ENCODE results near the gene EPHB2.

Gene EPHB2

DNA sequence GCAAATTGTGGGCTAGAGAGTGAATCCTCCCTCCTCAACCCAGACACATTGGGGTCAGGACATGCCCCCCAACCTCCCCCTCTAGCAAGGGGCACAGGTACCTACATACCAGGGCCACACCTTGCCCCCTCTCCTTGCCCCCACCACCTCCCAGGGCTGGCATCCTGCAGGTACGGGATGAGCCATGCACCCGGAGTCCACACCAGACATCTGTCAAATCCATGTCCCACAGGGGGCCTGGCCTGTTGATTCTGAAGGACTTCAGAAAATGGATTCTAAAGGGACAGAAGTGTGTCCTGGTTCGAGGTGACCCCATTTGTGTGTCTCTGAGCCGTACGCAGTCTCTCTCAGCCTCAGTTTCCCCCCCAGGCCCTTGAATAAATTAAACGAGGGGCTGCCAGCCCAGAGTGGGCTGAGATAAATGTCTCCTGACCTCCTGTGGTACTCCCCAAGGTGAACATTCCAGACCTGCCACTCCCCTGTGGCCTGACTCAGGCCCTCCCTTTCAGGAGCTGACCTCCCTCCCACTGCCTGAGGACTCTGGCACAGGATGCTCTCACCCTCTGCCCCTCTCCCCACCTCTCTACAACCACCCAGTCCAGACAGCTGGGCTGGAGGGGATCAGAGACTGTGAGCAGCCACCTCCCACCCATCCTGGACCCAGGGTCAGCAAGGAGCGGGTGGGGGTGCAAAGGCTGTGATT lies 94.5 kb downstream of the EPHB2 start:
- no peak for DNase-seq

DNA sequence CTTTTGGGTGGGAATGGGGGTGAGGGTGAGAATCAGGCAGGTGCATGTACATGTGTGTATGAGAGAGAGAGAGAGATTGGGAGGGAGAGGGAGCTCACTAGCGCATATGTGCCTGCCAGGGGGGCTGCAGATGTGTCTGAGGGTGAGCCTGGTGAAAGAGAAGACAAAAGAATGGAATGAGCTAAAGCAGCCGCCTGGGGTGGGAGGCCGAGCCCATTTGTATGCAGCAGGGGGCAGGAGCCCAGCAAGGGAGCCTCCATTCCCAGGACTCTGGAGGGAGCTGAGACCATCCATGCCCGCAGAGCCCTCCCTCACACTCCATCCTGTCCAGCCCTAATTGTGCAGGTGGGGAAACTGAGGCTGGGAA lies 95.0 kb downstream of the EPHB2 start:
- DNase-seq: no peak

DNA sequence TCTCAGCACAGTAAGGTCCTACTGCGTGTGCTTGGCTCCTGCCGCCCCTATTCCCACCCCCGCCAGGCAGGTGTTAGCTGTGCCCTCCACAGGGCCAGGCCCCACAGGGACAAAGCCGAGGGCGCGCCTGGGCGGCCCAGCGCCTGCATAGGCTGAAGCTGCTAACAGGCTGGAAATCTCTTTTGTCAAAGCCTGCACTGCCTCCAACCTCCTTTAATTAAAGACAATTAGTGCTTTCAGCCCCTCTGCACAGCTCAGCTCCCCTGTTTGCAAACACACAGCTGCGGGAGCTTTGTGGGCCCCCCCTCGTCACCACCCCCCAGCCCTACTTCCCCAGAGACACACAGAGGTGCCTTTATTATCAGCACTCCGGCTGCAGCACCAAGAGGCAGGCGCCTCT lies 95.9 kb downstream of the EPHB2 start:
- DNase-seq: no peak

DNA sequence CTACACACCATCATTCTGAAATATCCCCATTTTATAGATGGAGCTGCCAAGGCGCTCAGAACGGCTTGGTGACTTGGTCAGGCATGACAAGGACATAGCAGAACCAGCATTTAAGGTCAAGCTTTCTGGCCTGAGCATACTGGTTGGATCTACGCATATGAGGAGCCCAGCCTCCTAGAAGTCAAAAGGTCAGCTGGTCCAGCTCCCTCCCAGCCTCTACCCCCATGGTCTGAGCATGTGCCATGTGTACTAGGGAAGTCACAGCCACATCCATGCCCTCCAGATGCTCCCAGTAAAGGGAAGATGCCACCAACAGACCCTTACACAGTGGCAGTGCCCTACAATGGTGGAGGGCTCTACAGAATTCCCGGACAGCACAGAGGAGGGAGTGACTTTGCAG lies 96.7 kb downstream of the EPHB2 start:
- no peak for DNase-seq

DNA sequence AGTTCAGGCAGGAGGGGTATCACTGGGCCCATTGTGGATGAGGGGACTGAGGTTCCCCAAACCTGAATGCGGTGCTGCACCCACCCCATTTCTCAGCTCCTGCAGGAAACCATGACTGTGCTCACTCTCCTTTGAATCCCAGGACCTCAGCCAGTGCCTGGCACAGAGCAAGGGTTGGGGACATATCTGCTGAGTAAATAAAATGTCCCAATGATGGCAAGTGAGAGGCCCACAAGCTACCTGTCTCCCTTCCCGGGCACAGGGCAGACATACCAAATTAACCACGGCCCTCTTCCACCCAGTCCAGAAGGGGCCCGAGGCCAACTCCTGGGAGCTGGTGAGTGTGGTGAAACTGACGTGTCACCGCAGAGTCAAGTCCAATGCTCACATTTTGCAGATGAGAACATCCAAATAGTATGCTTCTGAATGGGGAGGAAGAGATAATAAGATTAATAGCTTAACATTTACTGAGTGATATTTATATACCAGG lies 97.6 kb downstream of the EPHB2 start:
- no peak for DNase-seq

DNA sequence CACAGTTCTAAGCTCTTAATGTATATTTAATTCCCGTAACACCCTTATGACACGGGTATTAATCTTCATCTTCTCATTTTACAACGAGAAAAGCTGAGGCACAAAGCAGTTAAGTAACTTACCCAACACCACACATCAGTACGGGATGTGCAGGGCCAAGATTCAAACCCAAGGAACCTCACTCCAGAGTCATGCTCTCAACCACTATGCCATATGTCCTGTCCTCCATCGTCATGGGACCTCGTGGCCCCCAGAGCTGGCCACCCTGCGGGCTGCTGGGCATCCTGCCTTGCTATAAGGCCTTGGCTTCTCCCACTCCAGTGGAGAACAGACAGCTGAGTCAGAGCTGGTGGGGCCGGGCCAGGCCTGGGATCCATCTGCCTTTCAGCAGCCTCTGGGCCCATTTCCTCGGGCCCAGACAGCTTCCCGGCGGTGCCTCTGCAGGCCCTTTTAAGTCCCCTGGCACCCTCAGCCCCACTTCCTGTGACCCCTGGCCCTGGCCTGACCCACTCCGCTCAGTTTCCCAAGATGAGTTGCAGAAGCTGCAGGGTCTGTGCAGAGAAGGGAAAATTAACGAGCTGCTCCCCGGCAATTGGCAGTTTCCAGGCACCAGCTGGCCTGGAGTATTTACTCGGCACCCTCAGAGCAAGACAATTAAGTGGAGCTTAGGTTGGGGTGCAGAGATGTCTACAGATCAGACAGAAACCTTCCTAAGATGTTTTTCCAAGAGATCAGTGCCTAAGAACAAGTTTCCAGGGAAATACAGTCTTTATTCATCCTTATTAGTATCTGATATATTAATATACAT lies 98.2 kb downstream of the EPHB2 start:
- DNase-seq: no peak

DNA sequence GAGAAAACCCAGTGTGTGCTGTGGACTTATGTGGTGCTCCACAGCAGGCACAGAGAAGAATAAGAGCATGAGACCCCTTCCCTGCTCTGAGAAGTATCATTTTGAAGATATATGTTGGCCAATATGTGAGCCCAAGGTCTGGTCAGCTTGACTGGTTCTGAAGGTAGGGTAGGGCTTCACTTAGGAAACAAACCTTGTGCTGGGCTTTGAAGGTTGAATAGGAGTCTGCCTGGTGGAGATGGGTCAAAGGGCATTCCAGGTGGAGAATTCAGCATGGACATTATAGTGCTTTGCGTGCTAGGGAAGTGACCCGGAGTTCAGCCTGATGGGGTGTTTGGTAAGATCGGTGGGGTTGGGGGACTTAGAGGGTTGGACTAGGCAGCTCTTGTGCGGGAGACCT lies 99.1 kb downstream of the EPHB2 start:
- no peak for DNase-seq

DNA sequence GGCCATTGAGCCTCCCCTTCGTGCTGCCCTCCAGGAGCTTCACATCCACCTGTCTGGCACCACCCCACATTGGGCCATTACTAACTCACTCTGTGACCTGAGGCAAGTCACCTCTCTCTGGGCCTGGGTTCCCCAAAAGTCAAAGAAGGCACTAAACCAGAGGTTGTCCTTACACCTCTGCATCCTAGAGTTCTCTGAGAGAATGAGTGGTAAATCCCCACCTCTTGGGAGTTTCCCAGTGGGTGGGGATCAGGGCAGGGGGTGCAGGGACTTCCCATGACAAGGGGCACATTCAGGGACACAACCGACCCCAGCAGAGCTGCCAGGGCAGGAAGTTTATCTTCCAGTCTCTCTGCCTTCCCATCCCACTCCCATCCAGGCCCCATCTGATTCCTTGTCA lies 99.7 kb downstream of the EPHB2 start:
- DNase-seq: no peak

DNA sequence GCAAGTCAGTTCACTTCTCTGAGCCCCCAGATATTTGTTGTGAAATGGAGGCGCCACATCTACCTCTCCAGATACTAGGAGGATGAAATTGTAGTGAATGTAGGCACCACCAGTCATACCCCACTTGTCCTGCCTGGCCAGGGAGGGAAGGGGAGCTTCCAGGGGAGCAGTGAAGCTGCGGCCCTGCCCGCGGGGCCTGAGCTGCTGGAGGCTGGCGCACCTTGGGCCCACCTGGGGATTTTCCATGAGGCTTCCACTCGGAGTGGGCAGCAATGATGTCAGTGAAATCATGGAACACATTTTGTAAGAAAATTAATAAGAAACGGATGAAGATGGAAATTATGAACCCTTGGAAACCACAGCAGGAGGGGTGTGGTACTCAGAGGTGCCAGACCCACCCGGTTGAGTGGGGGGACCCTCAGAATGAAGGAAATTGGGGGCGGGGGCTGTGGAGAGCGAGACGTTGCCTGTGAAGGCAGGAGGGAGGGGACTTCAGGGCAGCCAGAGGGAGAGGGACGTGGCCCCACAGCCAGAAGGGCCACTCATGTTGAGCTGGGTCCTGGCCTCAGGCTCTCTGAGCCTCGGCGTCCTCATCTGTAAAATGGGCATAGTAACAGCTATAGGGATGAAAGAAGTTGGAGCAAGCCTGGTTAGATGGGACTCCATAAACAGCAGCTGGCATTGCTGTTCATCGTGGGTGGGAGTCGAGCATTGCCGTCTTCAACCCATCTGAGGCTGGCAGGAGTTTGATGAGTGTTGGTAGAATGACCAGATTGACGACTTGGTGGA lies 101.6 kb downstream of the EPHB2 start:
- DNase-seq: no peak

DNA sequence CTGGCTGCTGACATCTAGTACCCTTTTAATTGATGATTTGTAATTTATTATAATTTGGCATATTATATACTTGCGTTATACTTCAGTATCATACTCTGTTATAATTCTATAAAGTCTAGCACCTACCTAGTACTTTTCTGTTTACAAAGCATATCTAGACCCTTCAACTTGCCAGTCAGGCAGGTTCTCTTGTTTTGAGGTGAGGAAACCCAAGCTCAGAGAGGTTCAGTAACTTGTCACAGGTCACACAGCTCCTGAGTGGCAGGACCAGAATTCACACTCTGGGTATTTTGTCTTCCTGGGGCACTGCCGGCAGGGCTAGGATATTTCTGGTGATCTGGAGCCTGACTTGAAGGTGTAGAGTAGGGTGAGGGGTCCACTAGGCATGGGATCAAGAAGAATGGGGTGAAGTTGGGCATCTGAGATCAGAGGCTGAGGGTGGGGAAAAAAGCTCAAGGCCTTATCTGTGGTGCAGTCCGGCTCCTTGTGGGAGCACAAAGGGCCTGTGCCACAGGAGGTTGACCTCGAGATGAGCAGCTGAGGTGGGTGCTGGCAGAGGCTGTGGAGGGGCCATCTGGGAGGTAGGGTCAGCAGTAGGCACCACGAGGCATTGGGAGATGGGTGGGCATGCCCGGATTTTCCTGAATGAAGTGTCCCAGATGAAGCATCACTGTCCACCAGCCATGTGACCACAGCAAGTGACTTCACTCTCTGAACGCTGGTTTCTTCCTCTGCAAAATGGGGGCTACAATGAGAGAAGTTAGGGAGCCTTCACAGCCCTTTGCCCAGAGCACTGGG lies 102.6 kb downstream of the EPHB2 start:
- no peak for DNase-seq

DNA sequence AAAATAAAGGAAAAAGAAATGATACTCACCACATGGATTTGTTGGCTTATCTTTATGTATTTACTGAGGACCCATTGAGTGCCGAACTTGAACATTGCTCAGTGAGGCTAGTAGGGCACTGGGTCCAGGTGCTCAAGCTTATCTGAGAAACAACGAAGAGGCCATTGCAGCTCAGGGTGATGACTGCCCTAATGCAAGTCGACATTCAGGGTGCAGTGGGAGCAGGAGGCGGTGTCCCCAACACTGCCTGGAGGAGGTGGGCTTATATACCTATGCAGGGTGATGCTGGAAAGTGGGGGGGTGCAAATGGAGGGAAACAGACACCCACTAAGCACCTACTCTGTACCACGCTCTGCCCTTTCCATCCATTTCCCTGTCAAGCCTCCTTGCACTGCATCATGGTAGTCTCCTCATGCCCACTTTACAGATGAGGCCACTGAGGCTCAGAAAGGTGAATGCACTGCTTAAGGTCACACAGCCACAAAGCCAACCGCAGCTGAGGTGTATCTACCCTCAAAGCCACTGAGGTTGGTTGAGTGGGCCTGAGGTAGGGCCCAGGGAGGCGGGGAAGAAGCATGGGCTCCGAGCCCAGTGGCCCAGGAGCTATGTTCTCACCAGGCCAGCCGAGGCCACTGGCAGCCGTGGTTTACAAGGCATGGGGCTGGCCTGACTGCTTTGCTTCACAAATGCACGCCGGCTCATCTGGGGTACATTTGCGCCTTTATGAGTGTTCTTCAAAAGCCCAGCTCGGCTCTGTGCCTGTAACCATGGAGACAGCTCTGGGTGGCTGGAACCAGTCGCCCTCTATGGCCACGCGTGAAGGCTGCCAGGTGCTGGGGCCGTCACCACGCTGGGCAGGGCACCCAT lies 103.8 kb downstream of the EPHB2 start:
- DNase-seq: no peak

DNA sequence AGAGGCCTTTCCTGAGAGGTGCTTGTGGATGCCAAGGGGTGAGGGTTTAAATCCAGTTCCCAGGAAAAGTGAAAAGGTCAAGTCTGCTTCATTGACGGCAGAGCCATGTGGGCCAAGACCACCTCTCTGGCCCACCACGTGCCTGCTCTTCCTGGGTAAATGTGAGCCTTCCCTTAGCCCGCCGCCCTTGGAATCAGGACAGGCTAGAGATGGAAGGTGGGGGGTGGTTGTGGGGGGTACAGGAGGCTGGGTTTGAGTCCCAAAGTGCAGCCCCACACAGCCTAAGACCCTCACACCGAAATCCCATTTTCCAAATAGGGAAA lies 104.4 kb downstream of the EPHB2 start:
- DNase-seq: no peak

DNA sequence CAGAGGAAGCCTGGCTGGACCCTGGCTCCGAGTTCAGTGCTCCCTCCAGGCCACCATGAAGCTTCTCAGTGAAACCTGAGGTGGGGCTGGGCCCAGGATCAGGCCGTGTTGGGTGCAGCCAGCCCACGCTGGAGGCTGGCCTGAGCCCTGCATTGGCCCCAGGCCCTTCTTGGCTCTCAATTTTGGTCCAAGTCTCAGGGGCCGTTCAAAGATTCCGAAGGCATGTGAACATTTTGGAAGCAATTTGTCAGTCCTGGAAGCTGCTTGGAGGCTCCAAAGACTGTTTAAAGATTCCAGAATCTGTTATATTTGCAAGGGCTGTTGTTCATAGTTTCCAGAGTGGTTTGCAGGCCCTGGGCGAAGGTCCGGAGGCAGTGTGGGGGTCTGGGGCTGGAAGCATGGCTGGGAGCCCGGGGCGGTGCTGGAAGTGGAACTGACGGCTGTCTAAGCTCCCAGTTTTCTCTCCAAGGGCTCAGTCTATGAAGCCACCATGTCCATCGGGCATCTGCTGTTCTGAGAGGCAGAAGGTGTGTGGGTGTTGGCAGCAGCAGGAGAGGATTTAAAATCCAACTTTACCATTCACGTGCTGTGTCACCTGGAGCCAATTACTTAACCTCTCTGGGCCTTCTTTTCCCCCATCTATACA lies 104.9 kb downstream of the EPHB2 start:
- no peak for DNase-seq

DNA sequence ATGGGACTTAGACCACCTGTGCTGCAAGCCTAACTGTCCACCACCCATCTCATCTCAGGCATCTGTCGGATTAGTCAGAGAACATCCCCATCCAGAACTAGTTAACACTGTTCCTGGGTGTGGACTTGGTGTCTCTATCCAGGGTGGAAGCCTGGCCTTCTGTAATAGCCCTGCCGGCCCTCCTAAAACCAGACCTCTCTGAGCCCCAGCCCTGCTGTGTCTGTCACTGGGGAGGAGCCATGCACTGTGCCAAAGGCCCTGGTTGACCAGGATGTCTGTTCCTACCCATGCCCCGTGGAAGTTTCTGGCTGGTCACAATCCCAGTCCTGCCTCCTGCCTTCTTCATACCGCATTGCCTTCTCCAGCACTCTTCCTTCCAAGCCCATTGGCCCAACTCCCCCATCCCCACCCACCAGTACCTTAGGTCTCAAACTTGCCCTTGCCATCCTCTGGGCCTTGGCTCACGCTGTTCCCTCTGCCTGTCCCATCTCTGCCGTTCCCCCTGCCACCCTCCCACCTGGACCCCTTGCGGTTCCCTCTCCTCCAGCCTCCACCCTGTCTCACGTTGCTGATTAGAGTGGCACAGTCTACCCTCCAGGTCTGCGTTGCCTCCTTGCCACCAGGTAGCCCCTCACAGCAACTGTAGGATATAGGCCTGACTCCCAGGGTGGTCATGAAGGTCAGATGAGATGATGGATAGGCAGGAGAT lies 105.6 kb downstream of the EPHB2 start:
- DNase-seq: no peak

DNA sequence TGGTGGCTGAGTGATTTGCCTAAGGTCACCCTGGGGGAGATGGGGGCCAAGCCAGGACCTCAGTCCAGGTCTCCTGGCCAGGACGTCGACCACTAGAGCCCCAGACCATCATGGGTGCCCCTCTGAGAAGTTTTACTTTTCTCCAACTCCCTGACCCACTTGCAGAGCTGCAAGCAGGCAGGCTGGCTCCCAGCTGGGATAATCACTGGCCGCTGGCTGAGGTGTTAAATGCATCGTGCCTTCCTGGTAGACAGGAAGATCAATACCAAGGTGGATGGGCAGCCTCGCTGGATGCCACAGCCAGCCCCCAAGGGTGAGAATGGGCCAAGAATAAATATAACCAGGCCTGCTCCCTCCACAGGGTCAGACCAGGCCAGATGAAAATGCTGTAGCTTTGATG lies 106.2 kb downstream of the EPHB2 start:
- no peak for DNase-seq

DNA sequence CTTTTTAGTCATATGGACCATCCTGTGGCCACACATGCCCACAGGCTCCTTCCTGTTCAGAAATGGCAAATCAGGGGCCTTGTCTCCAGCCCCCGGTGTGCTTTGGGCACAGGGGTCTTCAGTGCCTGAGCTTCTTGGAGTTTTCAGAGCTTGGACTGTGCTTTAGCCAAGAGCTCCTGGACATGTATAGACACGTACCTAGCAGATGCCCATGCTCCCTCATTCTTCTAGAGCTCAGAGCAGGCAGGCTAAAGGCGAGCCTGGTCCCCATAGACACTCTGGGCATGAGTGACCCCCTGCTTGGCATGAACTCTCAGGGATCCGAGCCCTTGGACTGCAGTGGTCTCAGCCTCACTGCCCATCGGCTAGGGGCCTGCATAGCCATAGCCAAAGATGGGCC lies 106.8 kb downstream of the EPHB2 start:
- DNase-seq: no peak

DNA sequence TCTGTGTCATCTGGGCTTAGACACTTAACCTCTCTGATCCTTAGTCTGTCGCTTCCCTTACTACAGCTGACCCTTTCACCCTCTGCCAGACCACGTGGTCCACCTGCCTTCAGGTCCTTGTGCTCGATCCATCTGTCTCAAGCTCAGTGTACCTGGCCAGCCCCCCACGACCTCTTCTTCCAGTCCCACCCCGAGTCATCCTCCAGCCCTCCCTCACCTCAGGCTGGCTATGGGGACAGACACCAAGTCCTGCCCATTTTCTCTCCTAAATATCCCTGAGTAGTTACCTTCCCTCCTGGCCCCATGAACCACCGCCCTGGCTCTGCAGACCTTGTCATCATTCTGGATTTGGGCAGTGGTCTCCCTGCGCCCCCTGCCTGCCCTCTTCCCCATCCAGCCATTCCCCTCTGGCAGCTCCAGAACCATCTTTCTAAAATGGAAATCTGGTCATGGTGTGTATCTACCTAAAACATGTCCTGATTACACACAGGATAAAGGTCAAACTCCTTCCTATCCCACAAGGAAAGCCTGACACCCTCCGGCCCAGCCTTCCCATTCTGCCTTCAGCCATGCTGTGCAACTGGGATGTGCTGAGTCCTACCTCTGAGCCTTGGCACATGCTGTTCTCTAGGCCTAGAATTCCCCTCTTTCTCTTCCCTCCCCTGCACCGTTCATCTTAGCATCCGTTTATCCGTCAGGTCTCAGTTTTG lies 107.6 kb downstream of the EPHB2 start:
- DNase-seq: no peak

DNA sequence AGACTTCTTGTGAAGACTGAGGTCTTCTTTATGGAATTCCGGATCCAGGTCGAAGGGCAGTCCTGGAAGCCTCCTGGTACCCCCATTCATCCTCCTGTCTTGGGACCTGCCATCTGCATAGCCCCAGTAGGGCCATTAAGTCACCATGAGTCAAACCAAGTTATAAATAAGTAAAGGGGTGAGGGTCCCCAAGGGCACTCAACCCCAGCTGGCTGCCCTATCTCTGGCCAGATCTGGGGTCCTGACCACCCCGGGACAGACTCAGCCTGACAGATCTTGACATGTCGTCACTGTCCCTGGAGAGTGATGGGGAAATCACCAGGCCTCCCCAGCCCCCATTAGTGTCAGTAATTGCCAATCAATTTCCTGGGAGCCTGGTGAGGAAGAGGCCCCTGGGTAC lies 108.7 kb downstream of the EPHB2 start:
- no peak for DNase-seq

DNA sequence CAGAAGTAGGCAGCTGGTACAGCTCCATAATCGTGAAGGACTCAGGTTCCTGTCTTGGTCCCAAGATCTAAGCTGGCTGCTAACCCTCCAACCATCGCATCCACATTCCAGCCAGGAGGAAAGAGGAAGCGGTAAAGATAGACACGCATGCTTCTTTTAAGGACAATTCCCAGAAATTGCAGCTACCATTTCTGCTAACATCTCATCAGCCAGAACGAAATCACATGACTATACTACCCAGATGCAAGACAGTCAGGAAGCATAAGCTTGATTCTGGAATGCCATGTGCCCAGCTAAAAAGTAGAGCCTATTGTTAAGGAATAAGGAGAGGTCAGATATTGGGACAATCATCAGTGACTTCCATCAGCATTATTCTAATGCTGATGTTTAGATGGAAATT lies 110.4 kb downstream of the EPHB2 start:
- DNase-seq: no peak

DNA sequence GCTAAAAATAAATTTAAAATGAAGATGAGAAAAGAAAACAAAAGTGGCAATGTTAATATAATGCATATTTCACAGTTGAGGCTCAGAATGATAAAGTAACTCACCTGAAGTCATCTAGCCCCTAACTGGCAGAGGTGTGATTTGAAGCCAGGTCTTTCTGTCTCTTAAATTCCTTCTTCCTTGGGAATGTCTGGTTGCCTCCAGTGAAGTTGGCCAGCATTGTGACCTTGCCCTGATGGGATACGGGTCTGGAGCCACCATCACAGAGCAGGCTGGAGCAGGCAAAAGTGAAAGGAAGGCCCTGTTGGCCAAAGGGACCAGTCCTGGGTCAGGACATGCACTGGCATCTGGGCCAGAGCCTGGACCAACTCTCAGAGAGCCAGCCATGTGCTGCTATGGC lies 111.7 kb downstream of the EPHB2 start:
- DNase-seq: no peak
